GM18511 (cell line): ENCODE data around the gene RASSF7.

ENCODE experiments used
- ATAC-seq: cut with Tn5 transposase; IDR thresholded peaks from one replicate; pipeline ENCODE4 v1.9.1; 2021; ENCODE audit warnings: mild to moderate bottlenecking, moderate library complexity; ENCODE audit not compliant: unreplicated experiment

RASSF7 gene

GRCh38 chr11:550746-551085 lies 10.1 kb upstream of the RASSF7 start:
- no peak for ATAC-seq

- ATAC-seq, result no peak
These were observed 9.6 kb upstream of the RASSF7 start for GRCh38 chr11:551131-551530.

DNA sequence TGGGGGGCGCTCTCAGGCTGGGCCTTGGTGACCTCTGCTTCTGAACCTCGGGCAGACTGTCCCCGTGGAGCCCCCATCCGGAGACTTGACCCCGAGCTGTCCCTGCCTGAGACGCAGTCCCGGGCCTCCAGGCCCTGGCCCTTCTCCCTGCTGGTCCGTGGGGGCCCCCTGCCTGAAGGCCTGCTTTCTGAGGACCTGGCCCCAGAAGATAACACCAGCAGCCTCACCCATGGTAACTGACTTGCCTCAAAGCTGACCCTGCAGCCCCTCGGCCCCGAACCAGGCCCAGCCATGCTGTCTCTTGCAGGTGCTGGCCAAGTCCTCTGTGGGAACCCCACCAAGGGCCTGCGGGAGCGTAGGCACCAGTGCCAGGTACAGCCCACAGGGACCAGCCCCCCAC lies 9.2 kb upstream of the RASSF7 start:
- ATAC-seq, result no peak

GRCh38 chr11:553083-553987 lies 7.4 kb upstream of the RASSF7 start:
- no peak for ATAC-seq

DNA sequence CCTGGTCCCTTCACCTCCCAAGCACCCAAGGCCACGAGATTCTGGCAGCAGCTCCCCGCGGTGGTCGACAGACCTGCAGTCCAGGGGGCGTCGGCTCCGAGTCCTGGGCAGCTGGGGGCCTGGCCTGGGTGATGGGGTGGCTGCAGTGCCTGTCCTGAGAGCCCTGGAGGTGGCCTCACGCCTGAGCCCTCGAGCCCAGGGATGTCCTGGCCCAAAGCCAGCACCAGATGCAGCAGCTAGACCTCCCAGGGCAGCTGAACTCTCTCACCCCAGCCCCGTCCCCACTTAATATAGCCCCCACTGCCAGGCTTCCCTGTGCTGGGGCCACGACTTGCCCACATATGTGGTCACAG lies 6.8 kb upstream of the RASSF7 start:
- no peak for ATAC-seq

GRCh38 chr11:554428-555226 lies 6.1 kb upstream of the RASSF7 start:
- no peak for ATAC-seq

DNA sequence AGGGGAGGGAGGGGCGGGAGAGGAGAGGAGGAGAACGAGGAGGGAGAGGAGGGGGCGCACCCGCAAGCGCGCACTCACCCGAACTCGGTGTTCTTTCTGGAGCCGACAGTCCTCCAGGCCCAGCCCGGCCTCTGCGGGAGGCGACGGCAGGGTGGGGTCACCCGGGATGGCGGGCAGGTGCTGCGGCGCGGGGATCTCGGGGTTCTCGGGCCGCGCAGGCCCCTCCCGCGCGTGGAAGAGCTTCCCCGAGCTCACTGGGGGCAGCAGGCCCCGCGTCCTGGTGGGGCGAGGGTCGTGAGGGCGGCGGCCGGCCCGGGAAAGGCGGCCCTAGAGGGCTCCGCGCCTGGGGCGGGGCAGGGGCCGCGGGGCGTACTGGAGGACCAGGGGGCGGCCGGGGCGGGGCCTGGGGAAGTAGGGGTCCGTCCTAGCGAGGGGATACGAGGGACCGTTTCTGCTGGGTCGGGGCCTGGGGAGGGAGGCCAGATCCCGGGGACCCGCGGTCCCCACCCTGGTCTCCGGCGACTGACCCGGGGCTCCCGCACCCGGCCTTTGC lies 5.5 kb upstream of the RASSF7 start:
- no peak for ATAC-seq

GRCh38 chr11:555780-556661 lies 4.7 kb upstream of the RASSF7 start:
- no peak for ATAC-seq

DNA sequence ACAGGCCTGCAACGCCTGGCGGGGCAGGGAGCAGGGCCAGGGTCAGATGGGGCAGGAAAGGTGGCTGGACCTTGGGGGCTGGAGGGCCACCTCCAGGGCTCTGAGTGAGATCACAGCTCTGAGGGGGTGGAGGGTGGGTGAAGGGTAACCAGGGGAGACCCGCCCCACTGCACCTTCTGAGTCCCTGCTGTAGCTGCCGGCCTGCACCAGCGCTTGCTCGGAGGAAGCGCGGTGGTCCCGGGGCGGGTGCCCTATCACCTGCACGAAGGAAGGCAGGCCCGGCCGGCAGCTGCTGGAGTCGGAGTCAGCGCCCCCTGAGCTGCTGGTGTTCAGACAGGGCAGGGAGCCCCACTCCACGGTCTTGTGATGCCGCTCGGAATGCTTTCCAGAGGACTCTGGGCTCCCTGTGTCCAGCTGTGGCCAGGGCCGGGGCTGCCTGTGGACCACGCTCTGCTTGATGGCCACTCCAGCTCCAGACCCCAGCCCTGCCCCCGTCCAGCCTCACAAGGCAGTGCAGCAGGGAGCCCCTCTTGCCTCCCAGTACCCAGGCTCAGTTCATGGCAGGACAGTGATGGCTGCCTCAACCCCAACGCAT lies 4.0 kb upstream of the RASSF7 start:
- no peak for ATAC-seq

GRCh38 chr11:557328-558132 lies 3.2 kb upstream of the RASSF7 start:
- no peak for ATAC-seq

GRCh38 chr11:558503-558902 lies 2.3 kb upstream of the RASSF7 start:
- no peak for ATAC-seq

DNA sequence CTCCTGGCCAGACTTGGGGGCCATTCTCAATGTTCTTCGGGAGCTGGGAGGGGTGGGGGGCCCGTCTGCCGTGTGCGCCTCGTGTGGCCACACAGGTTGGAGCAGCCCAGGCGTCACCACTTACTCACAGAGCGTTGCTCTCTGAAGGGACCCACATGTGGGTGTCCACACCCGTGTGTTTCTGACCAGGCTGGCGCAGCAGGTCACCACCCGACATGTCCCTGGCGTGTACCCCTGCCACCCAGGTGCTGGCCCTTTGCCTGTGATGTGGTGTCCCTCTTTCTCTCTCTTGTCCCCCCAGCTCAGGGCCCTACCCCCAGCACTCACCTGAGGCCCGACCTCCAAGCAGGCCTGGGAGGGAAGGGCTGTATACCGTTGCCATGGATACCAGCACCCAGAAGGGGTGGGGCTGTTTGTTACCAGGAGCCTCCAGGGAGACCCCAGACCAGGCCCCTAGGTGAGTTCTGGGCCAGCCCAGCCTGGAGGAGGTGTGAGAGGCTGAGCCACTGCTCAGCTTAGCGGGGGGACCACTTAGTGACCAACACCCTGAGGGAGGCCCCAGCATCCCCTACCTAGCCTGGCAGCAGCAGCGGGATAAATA lies 1.6 kb upstream of the RASSF7 start:
- no peak for ATAC-seq

DNA sequence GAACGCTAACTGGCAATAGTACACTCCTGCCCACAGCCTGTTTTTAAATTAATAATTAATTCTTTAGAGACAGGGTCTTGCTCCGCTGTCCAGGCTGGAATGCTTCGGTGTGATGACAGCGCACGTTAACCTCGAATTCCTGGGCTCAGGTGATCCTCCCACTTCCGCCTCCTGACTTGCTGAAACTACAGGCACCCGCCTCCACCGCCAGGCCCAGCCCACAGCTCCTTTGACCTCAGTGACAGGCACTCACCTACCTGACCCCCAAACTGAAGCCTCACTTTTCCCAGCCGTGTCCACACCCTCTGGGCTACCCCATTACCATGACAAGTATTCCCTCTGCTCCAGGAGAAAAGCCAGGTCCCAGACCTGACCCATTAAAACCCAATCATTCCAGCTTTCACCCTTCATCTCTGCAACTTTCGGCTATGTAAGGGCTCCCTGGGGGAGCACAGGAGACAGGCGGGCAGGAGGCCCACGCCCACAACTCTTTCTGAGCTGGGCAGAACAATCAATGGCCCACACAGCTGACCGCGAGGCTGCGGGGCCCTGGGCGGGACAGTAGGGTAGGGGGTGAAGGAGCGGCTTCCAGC lies 962 bp upstream of the RASSF7 start:
- no peak for ATAC-seq

DNA sequence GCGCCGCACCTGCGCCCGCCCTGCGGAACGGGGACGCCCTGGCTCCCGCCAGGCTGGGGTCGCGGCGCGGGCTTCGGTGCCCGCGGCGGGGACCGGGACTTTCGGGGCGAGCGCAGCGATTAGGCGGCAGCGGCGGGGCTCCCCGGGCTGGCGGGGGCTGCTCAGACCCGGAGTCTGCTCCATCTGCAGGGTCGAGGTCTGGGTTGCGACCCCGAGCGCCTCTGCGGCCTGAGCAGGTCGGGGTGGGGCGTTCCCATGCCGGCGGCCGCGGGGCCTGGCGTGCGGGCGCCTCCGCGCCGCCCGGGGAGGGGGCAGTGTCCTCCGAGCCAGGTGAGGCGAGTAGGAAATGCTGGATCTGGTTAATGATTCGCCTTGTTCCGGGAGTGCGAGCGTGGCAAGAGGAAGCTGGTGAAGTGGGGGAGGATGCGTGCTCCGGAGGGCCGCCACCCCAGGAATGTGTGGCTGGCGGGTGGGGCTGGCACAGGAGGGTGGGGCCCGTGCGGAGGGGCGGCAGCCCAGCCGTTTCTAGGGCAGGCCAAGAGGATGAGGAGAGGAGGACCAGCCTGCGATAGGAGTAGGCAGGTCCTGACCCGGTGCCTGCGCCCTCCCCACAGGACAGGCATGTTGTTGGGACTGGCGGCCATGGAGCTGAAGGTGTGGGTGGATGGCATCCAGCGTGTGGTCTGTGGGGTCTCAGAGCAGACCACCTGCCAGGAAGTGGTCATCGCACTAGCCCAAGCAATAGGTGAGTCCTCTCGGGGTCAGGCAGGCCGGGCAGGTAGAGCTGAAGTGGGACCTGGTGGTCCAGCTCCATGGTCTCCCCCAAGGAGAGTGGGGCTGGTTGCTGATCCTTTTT lies 606 bp downstream of the RASSF7 start:
- ATAC-seq, result peak; percentile 30

GRCh38 chr11:562046-562645 lies 1.4 kb downstream of the RASSF7 start:
- no peak for ATAC-seq

- ATAC-seq, result no peak
These were observed 2.5 kb downstream of the RASSF7 start for GRCh38 chr11:563066-563811.
